GM03348 (cell line): ENCODE measurements around the gene ORM1.

ENCODE experiments used
- DNase-seq: peaks from one replicate; pipeline ENCODE4 v3.0.0; 2012; ENCODE audit warnings: low spot score

Gene ORM1

GRCh38 chr9:114344188-114344566, 21.3 kb downstream of the ORM1 start:
- DNase-seq = no peak

- DNase-seq = no peak
Measured at GRCh38 chr9:114344692-114345091, 21.8 kb downstream of the ORM1 start.

- no peak for DNase-seq
Measured at GRCh38 chr9:114345493-114346065, 22.7 kb downstream of the ORM1 start.

GRCh38 chr9:114346146-114346545, 23.2 kb downstream of the ORM1 start:
- DNase-seq = no peak

GRCh38 chr9:114347675-114348074, 24.8 kb downstream of the ORM1 start:
- DNase-seq = no peak

- DNase-seq = no peak
Measured at GRCh38 chr9:114348261-114348905, 25.5 kb downstream of the ORM1 start.

GRCh38 chr9:114348906-114349482, 26.1 kb downstream of the ORM1 start:
- peak; percentile 95 for DNase-seq

- DNase-seq = no peak
Measured at GRCh38 chr9:114349713-114350480, 27.0 kb downstream of the ORM1 start.

GRCh38 chr9:114350636-114351401, 27.9 kb downstream of the ORM1 start:
- DNase-seq = no peak

GRCh38 chr9:114351932-114352331, 29.0 kb downstream of the ORM1 start:
- no peak for DNase-seq

GRCh38 chr9:114355821-114356220, 32.9 kb downstream of the ORM1 start:
- no peak for DNase-seq

- DNase-seq = no peak
Measured at GRCh38 chr9:114356792-114357191, 33.9 kb downstream of the ORM1 start.

GRCh38 chr9:114357360-114357759, 34.5 kb downstream of the ORM1 start:
- no peak for DNase-seq

GRCh38 chr9:114357911-114358328, 35.0 kb downstream of the ORM1 start:
- no peak for DNase-seq

- DNase-seq = no peak
Measured at GRCh38 chr9:114359801-114360200, 36.9 kb downstream of the ORM1 start.

- no peak for DNase-seq
Measured at GRCh38 chr9:114361542-114361941, 38.6 kb downstream of the ORM1 start.

GRCh38 chr9:114362394-114362793, 39.5 kb downstream of the ORM1 start:
- DNase-seq = no peak

- no peak for DNase-seq
Measured at GRCh38 chr9:114363424-114363823, 40.5 kb downstream of the ORM1 start.

- DNase-seq = peak; percentile 82
Measured at GRCh38 chr9:114364134-114365041, 41.5 kb downstream of the ORM1 start.

- DNase-seq = no peak
Measured at GRCh38 chr9:114365194-114365593, 42.3 kb downstream of the ORM1 start.
